ENCODE data around the gene CAMTA1.
"Not testable (repeated sequence)": the region's sequence is repeated elsewhere in the genome, so short reads cannot be mapped to it uniquely, and the experiment has no call there.

The CAMTA1 gene

GRCh38 chr1:6800745-6801144 lies 15.5 kb downstream of the CAMTA1 start:
- Histone ChIP-seq H3K4me1 (ENCODE audit: insufficient read depth, low read length) (peaks cover 13% of the 10 kb centered on the region; the same call in 1 of the 2 replicates), H3K9ac (ENCODE audit: low read depth, low read length) (no peak overlapping the region), H3K27ac (ENCODE audit: low read depth, low read length) (no peak overlapping the region), H3K4me3 (ENCODE audit: low read length) (no peak overlapping the region), H3K36me3 (ENCODE audit: insufficient read depth, low read length) (0 out of 2 replicates have a peak, but pooled peaks cover 4% of the 10 kb centered on the region), H3K27me3 (ENCODE audit: insufficient read depth, low read length) (no peaks in the 10 kb centered on the region), H3K9me3 (ENCODE audit: insufficient read depth, low read depth, low read length) (no peaks in the 10 kb centered on the region)
- 81% methylated on average over 3 of the region's 4 CpGs for WGBS

GRCh38 chr1:6801199-6801598 lies 15.9 kb downstream of the CAMTA1 start:
- Histone ChIP-seq H3K9ac (ENCODE audit: low read depth, low read length) (no peak overlapping the region), H3K36me3 (ENCODE audit: insufficient read depth, low read length) (0 out of 2 replicates have a peak, but pooled peaks cover 4% of the 10 kb centered on the region)

GRCh38 chr1:6801966-6802365 lies 16.7 kb downstream of the CAMTA1 start:
- H3K9me3 ChIP-seq (ENCODE audit: insufficient read depth, low read depth, low read length): no peaks in the 10 kb centered on the region
- H3K4me3 ChIP-seq (ENCODE audit: low read length): no peak overlapping the region
- WGBS: 92% methylated on average over 3 of the region's 3 CpGs
- H3K27me3 ChIP-seq (ENCODE audit: insufficient read depth, low read length): no peaks in the 10 kb centered on the region
- no peak overlapping the region for H3K27ac ChIP-seq (ENCODE audit: low read depth, low read length)
- peaks cover 7% of the 10 kb centered on the region; the same call in 1 of the 2 replicates for H3K4me1 ChIP-seq (ENCODE audit: insufficient read depth, low read length)
- no peak overlapping the region for H3K9ac ChIP-seq (ENCODE audit: low read depth, low read length)
- H3K36me3 ChIP-seq (ENCODE audit: insufficient read depth, low read length): no peaks in the 10 kb centered on the region

More at GRCh38 chr1:6801199-6801598, 15.9 kb downstream of the CAMTA1 start:
- H3K27me3 ChIP-seq (ENCODE audit: insufficient read depth, low read length): no peaks in the 10 kb centered on the region
- 93% methylated on average over 1 of the region's 2 CpGs for WGBS
- H3K4me1 ChIP-seq (ENCODE audit: insufficient read depth, low read length): peaks cover 8% of the 10 kb centered on the region; the same call in 1 of the 2 replicates
- no peak overlapping the region for H3K4me3 ChIP-seq (ENCODE audit: low read length)
- H3K27ac ChIP-seq (ENCODE audit: low read depth, low read length): no peak overlapping the region
- no peaks in the 10 kb centered on the region for H3K9me3 ChIP-seq (ENCODE audit: insufficient read depth, low read depth, low read length)

DNA sequence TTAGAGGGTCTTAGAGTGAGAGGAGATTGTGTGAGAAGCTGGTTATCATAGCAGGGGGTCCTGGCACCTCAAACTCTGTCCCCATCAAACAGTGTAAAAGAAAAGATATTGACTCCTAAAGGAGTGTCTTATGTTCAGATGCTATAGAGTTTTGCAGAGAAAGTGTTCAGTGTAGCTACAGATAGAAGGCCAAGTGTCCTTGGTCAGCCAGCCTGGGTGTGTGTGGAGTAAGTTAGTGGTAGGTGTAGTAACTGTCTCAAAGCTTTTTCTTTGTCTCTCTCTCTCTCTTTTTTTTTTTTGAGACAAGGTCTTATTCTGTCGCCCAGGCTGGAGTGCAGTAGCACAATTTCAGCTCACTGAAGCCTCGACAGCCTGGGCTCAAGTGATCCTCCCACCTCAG lies 17.2 kb downstream of the CAMTA1 start:
- Histone ChIP-seq H3K27ac (ENCODE audit: low read depth, low read length) (no peak overlapping the region), H3K9me3 (ENCODE audit: insufficient read depth, low read depth, low read length) (no peaks in the 10 kb centered on the region), H3K4me3 (ENCODE audit: low read length) (no peak overlapping the region), H3K9ac (ENCODE audit: low read depth, low read length) (no peak overlapping the region), H3K27me3 (ENCODE audit: insufficient read depth, low read length) (no peaks in the 10 kb centered on the region), H3K4me1 (ENCODE audit: insufficient read depth, low read length) (peaks cover 7% of the 10 kb centered on the region; the same call in 1 of the 2 replicates), H3K36me3 (ENCODE audit: insufficient read depth, low read length) (no peaks in the 10 kb centered on the region)
- 93% methylated on average over 2 of the region's 2 CpGs for WGBS

DNA sequence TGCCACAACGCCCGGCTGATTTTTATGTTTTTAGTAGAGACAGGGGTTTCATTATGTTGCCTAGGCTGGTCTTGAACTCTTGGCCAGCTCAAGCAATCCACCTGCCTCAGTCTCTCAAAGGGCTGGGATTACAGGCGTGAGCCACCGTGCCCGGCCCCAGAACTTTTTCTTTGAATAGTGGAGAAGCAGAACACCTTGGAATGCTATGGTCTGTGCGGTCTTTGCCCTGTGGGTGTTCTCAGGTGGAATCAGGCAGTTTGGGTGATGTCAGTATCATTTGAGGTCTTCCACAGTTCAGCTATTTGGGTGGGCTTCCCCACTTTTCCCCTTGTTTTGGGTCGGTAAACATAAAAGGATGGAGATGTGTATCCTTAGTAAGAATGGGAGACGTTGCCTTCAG lies 17.6 kb downstream of the CAMTA1 start:
- H3K9ac ChIP-seq (ENCODE audit: low read depth, low read length): no peak overlapping the region
- no peaks in the 10 kb centered on the region for H3K27me3 ChIP-seq (ENCODE audit: insufficient read depth, low read length)
- H3K9me3 ChIP-seq (ENCODE audit: insufficient read depth, low read depth, low read length): no peaks in the 10 kb centered on the region
- peaks cover 10% of the 10 kb centered on the region for H3K4me1 ChIP-seq (ENCODE audit: insufficient read depth, low read length)
- 90% methylated on average over 8 of the region's 8 CpGs for WGBS
- H3K27ac ChIP-seq (ENCODE audit: low read depth, low read length): no peak overlapping the region
- no peak overlapping the region for H3K4me3 ChIP-seq (ENCODE audit: low read length)
- no peaks in the 10 kb centered on the region for H3K36me3 ChIP-seq (ENCODE audit: insufficient read depth, low read length)

GRCh38 chr1:6803357-6803756 lies 18.1 kb downstream of the CAMTA1 start:
- 94% methylated on average over 2 of the region's 2 CpGs for WGBS
- H3K36me3 ChIP-seq (ENCODE audit: insufficient read depth, low read length): no peaks in the 10 kb centered on the region
- no peak overlapping the region for H3K9ac ChIP-seq (ENCODE audit: low read depth, low read length)
- H3K27ac ChIP-seq (ENCODE audit: low read depth, low read length): no peak overlapping the region
- H3K4me3 ChIP-seq (ENCODE audit: low read length): no peak overlapping the region
- H3K9me3 ChIP-seq (ENCODE audit: insufficient read depth, low read depth, low read length): no peaks in the 10 kb centered on the region
- H3K4me1 ChIP-seq (ENCODE audit: insufficient read depth, low read length): peaks cover 11% of the 10 kb centered on the region
- no peaks in the 10 kb centered on the region for H3K27me3 ChIP-seq (ENCODE audit: insufficient read depth, low read length)

- H3K4me1 ChIP-seq (ENCODE audit: insufficient read depth, low read length): peaks cover 11% of the 10 kb centered on the region
- no peak overlapping the region for H3K4me3 ChIP-seq (ENCODE audit: low read length)
- H3K27ac ChIP-seq (ENCODE audit: low read depth, low read length): no peak overlapping the region
- H3K9ac ChIP-seq (ENCODE audit: low read depth, low read length): no peak overlapping the region
- no peaks in the 10 kb centered on the region for H3K9me3 ChIP-seq (ENCODE audit: insufficient read depth, low read depth, low read length)
- no peaks in the 10 kb centered on the region for H3K36me3 ChIP-seq (ENCODE audit: insufficient read depth, low read length)
- WGBS: 83% methylated on average over 1 of the region's 1 CpG
- H3K27me3 ChIP-seq (ENCODE audit: insufficient read depth, low read length): no peaks in the 10 kb centered on the region
Observed at GRCh38 chr1:6805004-6805416, 19.8 kb downstream of the CAMTA1 start.

GRCh38 chr1:6807782-6808181 lies 22.5 kb downstream of the CAMTA1 start:
- Histone ChIP-seq H3K36me3 (ENCODE audit: insufficient read depth, low read length) (no peaks in the 10 kb centered on the region), H3K9me3 (ENCODE audit: insufficient read depth, low read depth, low read length) (no peaks in the 10 kb centered on the region), H3K4me1 (ENCODE audit: insufficient read depth, low read length) (peaks cover 4% of the 10 kb centered on the region), H3K4me3 (ENCODE audit: low read length) (no peak overlapping the region), H3K9ac (ENCODE audit: low read depth, low read length) (no peak overlapping the region), H3K27me3 (ENCODE audit: insufficient read depth, low read length) (no peaks in the 10 kb centered on the region), H3K27ac (ENCODE audit: low read depth, low read length) (no peak overlapping the region)
- WGBS: 88% methylated on average over 3 of the region's 3 CpGs

- H3K9me3 ChIP-seq (ENCODE audit: insufficient read depth, low read depth, low read length): no peaks in the 10 kb centered on the region
- H3K4me1 ChIP-seq (ENCODE audit: insufficient read depth, low read length): peaks cover 4% of the 10 kb centered on the region
- no peak overlapping the region for H3K9ac ChIP-seq (ENCODE audit: low read depth, low read length)
- H3K27me3 ChIP-seq (ENCODE audit: insufficient read depth, low read length): no peaks in the 10 kb centered on the region
- no peak overlapping the region for H3K27ac ChIP-seq (ENCODE audit: low read depth, low read length)
- no peak overlapping the region for H3K4me3 ChIP-seq (ENCODE audit: low read length)
- H3K36me3 ChIP-seq (ENCODE audit: insufficient read depth, low read length): no peaks in the 10 kb centered on the region
- WGBS: 90% methylated on average over 2 of the region's 2 CpGs
Observed at GRCh38 chr1:6809461-6809860, 24.2 kb downstream of the CAMTA1 start.

DNA sequence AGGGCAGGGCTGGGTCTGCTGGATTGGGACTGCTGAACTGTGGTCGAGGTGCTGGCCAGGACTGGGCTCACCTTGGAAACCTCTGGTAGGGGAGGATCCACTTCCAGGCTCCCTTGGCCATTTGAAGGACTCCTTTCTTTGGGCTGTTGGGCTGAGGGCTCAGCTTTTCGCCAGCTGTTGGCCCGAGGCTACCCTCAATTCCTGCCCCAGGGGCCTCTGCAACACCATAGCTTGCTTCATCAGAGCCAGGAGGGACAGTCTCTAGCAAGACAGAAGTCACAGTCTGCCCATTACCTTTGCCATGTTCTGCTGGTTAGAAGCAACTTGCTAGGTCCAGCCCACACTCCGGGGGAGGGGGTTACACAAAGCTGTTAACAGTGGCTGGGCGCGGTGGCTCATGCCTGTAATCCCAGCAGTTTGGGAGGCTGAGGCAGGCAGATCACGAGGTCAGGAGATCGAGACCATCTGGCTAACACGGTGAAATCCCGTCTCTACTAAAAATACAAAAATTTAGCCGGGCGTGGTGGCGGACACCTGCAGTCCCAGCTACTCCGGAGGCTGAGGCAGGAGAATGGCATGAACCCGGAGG lies 25.0 kb downstream of the CAMTA1 start:
- H3K9ac ChIP-seq (ENCODE audit: low read depth, low read length); H3K27ac ChIP-seq (ENCODE audit: low read depth, low read length); H3K4me3 ChIP-seq (ENCODE audit: low read length); H3K36me3 ChIP-seq (ENCODE audit: insufficient read depth, low read length); H3K4me1 ChIP-seq (ENCODE audit: insufficient read depth, low read length); H3K27me3 ChIP-seq (ENCODE audit: insufficient read depth, low read length); H3K9me3 ChIP-seq (ENCODE audit: insufficient read depth, low read depth, low read length): not testable (repeated sequence)
- 95% methylated on average over 15 of the region's 15 CpGs for WGBS

- H3K27me3 ChIP-seq (ENCODE audit: insufficient read depth, low read length): no peaks in the 10 kb centered on the region
- H3K36me3 ChIP-seq (ENCODE audit: insufficient read depth, low read length): no peaks in the 10 kb centered on the region
Observed at GRCh38 chr1:6811583-6811982, 26.3 kb downstream of the CAMTA1 start.

DNA sequence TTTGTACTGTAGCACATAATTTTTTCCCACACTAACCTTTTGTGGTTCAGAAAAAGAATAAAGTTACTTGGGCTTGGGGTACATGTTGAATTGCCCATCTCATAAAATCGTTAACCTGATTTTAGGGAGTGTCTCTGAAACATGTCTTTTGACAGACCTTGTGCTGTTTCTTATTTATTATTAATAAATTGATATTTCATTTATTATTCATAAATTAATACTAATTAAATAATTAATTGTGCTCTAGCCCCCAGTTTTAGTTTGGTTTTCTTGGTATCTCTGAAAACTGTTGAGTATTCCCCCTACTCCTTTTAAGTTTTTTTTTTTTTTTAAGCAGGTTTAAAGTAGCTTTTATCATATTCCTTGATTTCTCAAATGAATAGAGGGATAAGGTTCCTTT lies 27.9 kb downstream of the CAMTA1 start:
- H3K36me3 ChIP-seq (ENCODE audit: insufficient read depth, low read length): no peaks in the 10 kb centered on the region
- 100% methylated on average over 1 of the region's 1 CpG for WGBS

More at GRCh38 chr1:6811583-6811982, 26.3 kb downstream of the CAMTA1 start:
- no peak overlapping the region for H3K27ac ChIP-seq (ENCODE audit: low read depth, low read length)
- no peaks in the 10 kb centered on the region for H3K9me3 ChIP-seq (ENCODE audit: insufficient read depth, low read depth, low read length)
- no peak overlapping the region for H3K9ac ChIP-seq (ENCODE audit: low read depth, low read length)
- H3K4me3 ChIP-seq (ENCODE audit: low read length): no peak overlapping the region
- H3K4me1 ChIP-seq (ENCODE audit: insufficient read depth, low read length): peaks cover 4% of the 10 kb centered on the region
- WGBS: 95% methylated on average over 8 of the region's 8 CpGs

More for the DNA sequence above, 27.9 kb downstream of the CAMTA1 start:
- Histone ChIP-seq H3K9ac (ENCODE audit: low read depth, low read length) (no peak overlapping the region), H3K27me3 (ENCODE audit: insufficient read depth, low read length) (no peaks in the 10 kb centered on the region), H3K4me3 (ENCODE audit: low read length) (no peak overlapping the region), H3K4me1 (ENCODE audit: insufficient read depth, low read length) (no peaks in the 10 kb centered on the region; the same call in 1 of the 2 replicates), H3K27ac (ENCODE audit: low read depth, low read length) (no peak overlapping the region), H3K9me3 (ENCODE audit: insufficient read depth, low read depth, low read length) (no peaks in the 10 kb centered on the region)
